GM18499 (cell line): Measurements from ENCODE around the gene ARID1B.

Experiments used
- ATAC-seq: cut with Tn5 transposase; IDR thresholded peaks from one replicate; pipeline ENCODE4 v1.9.1; 2021; ENCODE audit warnings: moderate number of reproducible peaks; ENCODE audit not compliant: insufficient read depth, unreplicated experiment

Gene ARID1B

DNA sequence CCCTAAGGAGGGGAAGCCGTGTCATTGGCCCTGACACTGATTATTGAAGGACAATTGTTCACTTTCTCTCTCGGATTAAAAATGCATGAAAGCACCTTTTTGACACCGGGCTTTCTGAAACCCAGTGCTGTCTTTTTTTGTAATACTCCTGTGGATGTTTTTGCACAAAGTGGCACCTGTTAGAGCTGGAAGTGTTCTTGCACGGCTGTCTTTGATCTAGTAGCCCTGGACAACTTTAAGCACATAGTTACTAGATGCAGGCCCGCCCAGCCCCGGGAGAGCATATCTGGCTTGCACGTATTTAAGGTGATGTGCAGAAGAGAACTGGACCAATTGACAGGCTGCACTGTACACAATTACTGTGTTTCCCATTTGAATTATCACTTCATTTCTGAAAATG is 72.6 kb downstream of the ARID1B start:
- ATAC-seq, result no peak

DNA sequence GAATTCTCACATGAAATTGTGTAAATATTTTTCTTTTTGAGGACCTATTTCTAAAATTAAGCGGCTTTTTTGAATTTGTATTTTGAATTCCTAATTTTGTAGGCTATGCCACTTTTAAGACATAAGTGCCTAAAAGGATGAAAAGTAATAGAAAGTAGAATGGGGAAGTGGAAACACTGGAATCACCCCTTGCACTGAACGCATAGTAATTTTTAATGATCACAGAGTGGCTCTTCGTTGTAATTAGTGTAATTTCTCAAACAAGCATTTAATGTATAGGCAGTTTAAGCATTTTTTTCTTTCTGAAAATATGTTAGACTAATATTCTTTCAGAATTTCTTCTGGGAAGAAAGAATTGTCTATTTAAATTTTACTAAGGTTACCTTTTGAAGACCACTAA is 73.2 kb downstream of the ARID1B start:
- ATAC-seq, result no peak

DNA sequence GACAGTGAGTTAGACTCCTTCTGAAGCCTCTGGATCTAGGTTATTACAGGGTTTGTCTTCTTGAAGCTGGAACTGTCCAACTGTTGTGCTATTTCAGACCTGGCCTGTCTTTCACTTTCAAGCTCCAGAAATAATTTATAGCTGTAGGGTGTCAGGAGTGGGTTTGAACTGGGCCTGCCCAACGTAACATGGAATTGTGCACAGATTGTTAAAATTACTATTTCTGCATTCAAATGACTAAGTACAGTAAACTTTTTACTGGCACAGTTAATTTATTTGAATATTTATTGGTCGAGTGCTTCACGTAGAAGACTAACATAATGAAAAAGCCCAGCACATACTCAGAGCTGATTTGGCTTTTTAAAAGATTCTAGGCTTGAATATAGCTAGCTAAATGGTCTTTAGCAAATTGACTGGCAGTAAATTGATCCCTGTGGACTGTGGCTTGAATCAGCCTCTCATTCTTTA is 74.3 kb downstream of the ARID1B start:
- no peak for ATAC-seq

DNA sequence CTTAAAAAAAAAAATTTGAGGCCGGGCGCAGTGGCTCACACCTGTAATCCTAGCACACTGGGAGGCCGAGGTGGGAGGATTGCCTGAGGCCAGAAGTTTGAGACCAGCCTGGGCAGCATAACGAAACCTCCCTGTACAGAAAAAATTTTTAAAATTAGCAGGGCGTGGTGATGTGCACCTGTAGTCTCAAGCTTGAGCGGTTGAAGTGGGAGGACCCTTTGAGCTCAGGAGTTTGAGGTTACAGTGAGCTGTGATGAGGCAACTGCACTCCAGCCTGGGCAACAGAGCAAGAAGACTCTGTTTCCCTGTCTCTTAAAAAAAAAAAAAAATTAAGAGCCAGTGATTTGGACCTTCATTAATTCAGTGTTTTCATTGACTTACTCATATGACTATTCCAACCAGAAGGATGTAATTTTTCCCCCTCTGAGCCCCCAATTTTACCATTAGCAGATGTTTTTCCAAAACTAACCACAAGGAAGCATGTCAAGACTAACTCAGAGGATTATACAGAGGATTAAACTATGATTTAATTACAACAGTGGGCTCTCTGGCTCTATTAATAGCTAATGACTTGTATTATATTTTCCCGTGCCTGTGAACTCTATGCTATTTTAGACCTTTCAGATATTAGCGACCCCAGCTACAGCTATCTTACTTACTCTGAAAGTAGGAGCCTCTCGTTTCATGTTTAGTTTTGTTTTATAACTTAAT is 75.1 kb downstream of the ARID1B start:
- peak; percentile 37 for ATAC-seq

DNA sequence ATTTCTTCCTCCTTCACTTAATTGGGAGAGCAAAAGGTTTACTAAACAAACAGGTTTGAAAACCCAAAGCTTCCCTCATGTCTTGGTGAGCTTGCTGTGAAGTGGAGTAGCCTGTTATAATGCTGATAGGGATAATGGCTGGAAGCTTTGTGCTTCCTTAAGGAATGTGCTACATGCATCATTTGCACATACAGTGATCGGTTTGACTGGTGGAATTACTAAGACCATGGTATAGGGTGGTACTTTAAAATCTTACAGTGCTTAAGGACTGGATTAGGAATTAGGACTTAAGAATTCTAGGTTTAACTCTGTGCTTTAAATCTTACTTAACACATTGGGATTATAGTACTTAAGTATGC is 75.7 kb downstream of the ARID1B start:
- ATAC-seq, result no peak

DNA sequence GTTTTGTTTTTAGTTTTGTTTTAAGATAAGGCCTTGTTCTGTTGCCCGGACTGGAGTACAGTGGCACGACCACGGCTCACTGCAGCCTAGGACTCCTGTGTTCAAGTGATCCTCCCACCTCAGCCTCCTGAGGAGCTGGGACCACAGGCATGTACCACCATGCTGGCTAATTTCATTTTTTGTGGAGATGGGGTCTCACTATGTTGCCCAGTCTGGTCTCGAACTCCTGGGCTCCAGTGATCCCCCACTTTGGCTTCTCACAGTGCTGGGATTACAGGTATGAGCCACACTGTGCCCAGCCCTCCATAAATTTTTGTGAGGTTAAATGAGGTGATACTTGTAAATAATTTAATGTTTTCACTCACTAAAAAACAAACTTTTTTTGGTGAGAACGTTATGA is 76.6 kb downstream of the ARID1B start:
- ATAC-seq, result no peak

DNA sequence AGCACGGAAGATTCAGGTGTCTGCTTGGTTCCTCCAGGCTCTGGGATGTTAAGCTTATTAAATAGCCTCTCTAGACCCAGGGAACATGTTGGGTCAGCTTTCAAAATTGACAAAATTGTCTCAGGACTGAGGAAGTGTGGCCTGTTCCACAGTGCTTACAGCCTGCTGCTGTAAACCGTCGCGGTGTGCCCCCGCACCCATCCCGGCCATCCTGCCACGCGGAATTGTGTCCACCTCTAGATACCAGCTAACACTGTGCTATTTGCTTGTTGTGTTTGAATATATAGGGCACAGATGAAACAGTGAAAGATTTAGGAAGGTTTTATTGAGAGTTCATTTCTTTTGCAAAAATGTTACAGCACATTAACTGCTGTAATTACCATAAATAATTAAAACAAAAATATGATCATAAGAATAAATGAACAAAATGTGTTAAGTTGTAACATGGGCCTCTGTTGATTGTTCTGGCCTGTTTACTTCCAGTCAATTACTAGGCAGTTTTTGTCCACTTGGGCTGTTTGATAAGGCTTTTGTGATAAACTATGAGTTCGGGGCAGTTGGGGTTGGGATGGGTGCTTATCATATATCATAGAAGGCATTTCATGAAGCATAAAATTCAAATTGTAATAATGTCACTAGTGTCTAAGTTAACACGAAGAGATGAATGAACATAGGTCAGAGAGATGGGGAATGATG is 77.4 kb downstream of the ARID1B start:
- ATAC-seq, result no peak

DNA sequence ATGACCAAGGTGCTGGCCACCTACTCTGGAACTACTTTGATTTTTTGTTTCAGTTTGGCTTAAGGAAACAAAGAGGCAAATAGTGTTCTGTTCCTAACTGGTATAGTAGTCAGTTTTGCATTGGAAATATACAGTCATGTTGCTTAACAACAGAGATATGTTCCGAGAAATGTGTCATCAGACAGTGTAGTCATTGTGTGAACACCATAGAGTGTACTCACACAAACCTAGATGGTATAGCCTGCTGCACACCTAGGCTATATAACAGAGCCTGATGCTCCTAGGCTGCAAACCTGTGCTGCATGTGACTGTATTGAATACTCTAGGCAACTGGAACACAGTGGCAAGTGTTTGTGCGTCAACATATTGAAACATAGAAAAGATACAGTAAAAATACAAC is 80.4 kb downstream of the ARID1B start:
- ATAC-seq, result peak; percentile 53

DNA sequence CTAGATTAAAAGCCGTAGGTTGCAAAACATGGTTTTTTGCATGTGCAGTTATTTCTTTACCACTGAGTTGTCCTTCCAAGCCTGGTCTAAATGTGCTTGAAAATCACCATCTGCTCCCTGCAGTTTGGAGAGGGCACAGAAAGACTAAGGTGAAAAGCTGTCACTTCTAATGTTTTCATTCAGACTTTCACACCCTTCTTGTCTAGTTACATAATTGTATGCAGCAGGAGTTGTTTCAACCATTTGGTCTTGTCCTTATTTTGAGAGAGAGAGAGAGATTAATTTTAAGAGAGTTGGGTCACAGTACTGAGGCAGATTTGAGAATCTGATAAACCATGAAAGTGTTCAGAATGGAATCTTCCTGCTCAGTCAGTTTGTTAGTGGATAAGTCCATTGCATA is 82.5 kb downstream of the ARID1B start:
- ATAC-seq, result no peak

DNA sequence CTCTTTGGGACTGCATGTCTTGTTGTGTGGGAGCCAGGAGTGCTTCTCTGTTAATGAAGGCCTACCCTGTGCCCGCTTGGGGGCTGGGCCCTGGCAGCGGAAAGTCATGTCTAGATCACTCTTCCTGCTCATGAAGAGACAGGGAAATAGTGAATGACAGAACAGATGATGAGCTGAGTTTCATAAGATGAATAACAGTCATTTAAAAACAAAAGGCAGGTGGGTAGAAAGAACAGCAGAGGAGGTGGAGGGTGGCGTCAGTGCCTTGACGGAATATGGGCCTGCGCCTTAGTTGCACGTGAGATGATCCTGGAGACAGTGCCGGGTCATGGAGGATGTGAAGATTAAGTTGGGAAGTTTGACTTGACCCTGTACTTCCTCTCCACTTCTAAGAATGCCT is 85.5 kb downstream of the ARID1B start:
- no peak for ATAC-seq

DNA sequence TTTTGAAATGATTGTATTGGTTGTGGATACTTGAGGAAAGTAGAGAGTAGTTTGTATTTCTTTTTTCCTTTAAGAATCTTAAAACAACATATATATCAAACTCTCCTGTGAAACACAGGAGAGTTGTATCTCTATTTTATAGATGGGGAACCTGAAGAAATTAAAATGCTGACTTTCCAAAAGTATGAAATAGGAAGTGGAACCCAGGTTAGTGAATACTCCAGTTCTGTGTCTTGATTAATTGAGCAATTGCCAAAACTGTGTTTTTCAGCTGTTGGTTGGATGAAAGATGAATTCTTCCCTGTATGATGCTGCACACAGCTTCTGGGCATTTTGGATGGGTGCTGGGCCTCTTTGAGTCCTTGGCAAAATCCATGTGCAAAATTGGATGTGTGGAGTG is 86.3 kb downstream of the ARID1B start:
- no peak for ATAC-seq

DNA sequence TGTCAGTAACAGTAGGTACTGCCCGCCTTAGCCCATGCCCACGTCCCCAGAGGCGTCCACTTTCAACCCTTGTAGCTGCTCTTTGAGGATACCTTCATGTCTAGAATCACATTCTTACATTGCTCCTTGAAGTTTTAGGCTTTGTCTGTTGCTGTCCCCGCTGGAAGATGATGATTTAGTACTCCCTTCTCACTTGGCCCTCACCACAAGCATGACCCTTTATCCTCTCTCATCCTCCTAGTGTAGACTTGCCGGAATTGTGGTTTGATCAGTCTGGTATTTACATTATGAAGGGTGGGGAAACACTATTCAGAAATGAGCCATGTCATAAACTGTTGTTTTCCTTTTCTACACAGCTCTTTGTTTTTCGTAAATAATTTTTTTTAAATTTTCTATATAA is 87.4 kb downstream of the ARID1B start:
- no peak for ATAC-seq

DNA sequence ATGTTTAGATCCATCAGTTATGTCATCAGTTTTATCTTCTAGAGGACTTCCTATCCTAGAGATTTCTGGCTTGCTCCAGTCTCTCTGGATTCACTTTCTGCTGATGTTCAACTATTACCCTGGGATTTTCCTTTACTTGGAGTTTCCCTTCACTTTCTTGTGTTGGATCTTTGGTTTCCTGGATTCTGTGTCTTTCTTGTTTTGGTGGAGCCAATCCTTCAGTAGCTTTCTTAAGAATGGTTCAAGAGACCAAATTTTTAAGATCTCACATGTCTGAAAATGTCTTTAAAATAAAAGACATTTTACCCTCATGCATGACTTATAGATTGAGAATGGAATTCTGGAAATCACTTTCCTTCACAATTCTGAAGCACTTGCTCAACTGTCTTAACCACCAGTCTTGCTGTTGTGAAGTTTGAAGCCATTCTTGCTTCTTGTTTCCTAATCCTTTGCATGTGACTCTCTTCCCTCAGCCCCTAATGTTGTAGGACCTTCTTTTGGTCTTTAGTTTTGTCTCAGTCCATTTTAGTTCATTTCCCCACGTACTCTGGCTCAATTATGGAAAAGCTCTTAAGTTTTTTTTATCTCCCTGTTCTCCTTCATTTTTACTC is 87.9 kb downstream of the ARID1B start:
- no peak for ATAC-seq

DNA sequence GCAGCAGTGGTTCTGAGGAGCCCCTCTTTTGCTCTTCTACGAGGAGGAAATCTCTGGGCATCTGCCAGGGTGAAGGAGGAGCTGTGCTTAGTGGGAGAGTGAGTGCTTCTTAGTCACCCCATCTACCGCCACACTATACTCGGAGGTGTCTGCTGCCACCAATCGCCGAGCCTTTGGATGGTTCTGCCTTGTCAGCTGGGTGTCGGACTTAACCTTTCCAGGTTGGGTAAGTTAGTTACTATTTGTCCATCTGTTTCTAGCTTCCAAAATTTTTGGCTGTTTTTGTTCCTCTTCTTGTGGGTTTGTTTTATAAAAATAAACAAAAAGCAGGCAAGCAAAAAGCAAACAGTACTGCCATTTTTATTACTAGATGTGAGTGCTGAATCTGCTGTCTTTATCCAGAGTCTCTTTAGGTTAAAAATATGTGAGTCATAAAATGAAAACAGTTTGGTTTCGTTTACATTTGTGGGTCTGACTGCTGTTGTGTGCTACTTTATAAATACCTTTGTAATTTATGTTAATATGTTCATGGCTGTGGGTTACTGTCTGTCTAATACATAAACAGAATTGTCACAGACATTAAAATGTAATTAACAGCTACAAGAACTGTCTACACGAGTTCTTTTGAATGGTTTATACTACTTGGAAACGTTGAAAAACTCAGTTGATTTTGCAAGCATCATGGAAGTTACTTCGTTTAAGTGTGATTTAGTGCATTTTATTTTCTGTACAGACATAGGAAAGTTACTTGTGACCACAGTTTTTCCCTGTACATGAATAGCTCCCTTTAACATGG is 89.2 kb downstream of the ARID1B start:
- ATAC-seq, result no peak

DNA sequence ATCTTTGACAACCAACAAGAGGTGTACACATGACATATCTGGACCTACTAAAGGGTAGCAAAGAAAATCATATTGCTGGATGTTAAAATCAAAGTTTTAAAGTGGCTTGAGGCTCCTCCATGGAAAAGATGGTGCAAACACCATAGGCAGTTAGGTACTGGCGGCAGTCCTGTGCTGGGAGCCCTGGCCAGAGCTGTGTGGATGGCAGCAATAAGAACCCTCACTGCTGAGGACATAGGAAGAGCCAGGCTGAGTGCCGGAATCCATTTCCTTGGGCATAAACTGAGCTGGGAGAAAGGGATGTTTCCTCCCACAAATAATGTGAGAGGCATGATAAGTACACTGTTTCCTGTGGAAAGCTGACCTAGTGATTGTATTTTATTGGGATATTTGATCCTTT is 89.9 kb downstream of the ARID1B start:
- ATAC-seq, result no peak

DNA sequence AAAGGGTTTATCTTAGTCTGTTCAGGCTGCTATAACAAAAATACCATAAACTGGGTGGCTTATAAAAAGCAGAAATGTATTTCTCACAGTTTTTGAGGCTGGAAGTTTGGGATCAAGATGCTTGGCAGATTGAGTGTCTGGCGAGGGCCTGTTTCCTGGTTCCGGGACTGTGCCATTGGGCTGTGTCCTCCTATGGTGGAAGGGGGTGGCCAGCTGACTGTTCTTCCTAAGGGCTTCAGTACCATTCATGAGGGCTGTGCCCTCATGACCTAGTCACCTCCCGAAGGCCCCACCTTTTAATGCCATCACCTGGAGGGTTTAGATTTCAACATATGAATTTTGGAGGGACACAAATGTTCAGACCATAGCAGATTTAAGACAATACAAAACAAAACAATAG is 91.2 kb downstream of the ARID1B start:
- no peak for ATAC-seq

DNA sequence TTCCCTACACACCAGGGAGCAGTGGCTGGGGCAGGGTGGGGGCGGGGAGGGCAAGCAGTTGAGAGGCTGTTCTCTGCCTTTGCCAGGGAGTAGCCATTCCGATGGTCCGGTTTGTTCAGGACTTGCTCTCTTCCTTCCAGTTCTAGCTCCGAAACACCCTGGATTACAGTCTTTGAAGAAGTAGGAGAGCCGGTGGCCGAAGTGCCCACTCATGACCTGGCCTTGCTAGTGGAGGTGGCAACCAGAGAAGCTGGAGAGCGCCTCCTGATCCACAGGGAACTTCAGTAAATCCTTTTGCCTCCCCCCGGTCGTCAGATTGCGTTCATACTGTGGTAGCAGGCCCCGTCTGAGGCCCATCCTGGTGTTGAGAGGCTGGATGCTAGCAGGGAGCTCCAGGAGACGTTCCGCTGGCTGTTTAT is 92.8 kb downstream of the ARID1B start:
- ATAC-seq, result no peak

DNA sequence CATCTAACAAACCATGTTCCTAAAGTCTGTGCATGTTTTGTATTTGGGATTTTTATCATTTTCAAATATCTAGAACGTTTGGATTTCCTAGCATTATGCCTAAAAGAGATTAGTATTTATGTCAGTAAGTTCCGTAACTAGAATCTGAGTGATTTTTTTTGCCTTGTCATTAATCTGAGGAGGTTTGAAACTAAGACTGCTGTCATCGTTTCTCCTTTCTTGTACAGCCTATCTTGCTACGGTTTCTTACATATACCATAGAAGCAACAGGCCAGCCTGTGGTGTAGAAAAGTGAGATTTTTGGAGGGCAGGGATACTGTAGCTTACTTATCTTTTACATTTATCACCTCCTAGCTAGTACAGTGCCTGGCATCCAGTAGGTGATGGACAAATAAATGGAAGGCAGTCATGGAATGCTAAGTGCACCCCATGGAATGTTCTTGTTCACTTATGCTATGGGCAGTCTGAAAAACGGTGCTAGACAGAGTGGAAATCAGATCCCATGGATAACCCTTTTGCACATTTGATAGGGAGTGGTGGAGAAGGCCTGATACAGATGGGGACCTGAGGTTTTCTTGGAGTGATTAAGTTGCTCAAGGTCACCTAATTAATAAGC is 93.9 kb downstream of the ARID1B start:
- no peak for ATAC-seq

DNA sequence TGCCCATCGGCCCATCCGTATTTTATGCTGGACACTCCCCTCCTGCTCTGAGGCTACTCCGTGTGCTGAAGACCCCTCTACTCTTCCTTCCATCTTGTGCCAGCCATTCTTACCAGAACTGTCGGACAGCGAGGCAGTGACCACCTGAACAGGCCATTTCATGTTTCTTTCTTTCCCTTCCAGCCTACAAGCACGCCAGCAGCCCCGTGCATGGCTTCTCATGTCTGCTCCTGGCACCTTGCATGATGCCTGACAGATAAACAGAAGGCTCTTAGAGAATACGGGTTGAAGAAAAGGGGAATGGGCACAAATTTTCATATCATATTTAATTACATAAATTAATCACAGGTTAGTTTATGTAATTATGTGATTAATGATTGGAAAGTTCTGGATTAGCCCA is 95.7 kb downstream of the ARID1B start:
- ATAC-seq, result no peak

DNA sequence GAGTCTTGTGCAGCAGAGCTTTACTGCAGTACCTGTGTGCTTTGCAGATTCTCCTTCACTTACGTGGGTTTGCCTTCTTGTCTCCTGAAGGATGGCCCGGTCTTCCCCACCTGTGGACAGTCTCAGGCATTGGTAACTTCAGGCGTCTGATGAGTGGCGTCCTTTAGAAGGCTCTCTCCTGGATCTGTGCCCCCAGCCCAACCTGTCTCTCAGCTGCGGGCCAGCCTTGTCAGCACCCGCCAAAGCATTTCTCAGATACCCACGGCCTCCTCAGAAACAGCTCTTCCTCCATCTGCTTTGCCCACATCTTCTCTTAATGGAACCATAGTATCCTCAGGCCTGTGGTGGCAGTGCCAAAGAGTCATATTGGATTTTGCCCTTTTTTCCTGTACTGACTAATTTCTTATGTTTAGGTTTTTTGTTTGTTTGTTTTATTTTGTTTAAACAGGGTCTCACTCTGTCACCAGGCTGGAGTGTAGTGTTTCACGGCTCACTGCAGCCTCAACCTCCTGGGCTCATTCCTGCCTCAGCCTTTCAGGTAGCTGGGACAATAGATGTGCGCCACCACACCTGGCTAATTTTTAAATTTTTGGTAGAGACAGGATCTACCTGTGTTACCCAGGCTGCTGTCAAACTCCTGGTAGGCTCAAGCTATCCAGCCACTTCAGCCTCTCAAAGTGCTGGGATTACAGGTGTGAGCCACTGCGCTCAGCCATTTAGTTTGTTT is 96.6 kb downstream of the ARID1B start:
- no peak for ATAC-seq
